ENCODE results near the gene ATP9A.

DNA sequence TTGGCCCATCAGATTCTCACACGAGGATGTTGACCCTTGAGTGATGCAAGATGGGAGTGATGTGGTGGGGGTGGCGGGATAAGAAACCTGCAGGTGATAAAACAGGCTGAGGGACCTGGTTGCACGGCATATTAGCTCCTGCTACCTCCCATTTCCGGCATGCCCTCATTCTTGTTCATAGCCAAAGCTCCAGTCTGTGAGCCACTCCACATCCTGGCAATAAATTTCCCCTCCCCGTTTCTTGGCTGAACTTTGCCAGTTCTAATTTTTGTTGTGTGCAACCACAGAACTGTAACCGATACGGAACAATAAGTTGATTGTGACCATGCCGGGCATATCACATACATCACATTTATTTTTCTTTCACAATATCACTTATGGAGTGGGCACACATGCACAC, 184.1 kb downstream of the ATP9A start:
- TF ChIP-seq POLR2A (IDR thresholded peaks at IDR 0.05) = no peak
- TF ChIP-seq, protein P1, sequence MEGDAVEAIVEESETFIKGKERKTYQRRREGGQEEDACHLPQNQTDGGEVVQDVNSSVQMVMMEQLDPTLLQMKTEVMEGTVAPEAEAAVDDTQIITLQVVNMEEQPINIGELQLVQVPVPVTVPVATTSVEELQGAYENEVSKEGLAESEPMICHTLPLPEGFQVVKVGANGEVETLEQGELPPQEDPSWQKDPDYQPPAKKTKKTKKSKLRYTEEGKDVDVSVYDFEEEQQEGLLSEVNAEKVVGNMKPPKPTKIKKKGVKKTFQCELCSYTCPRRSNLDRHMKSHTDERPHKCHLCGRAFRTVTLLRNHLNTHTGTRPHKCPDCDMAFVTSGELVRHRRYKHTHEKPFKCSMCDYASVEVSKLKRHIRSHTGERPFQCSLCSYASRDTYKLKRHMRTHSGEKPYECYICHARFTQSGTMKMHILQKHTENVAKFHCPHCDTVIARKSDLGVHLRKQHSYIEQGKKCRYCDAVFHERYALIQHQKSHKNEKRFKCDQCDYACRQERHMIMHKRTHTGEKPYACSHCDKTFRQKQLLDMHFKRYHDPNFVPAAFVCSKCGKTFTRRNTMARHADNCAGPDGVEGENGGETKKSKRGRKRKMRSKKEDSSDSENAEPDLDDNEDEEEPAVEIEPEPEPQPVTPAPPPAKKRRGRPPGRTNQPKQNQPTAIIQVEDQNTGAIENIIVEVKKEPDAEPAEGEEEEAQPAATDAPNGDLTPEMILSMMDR (IDR thresholded peaks at IDR 0.05) = no peak

Data from body of pancreas (tissue), 4 donors.